Stimulated activated naive CD8-positive, alpha-beta T cell treated with anti-CD3 and anti-CD28 coated beads, Interleukin-15, amount 100 ng/mL, for 72 hours (primary cell): ENCODE data around the gene EPHB2.

ENCODE experiments used
- ATAC-seq: fragments of 150-1000 bp; cut with Tn5 transposase; 2 replicates; pipeline ENCODE4 v1.10.0; 2021; ENCODE audit warnings: mild to moderate bottlenecking, moderate library complexity
- DNase-seq, 2 donors: peaks; one replicate each; pipeline ENCODE4 v3.0.0; 2021 to 2022
- H3K27ac Mint-ChIP-seq, 2 donors: one replicate each; pipeline ENCODE4 v1.8.0; 2022; ENCODE audit warnings: mild to moderate bottlenecking in 2 of 2, mixed read lengths in 2 of 2, moderate library complexity in 2 of 2
- H3K27me3 Mint-ChIP-seq: one replicate; pipeline ENCODE4 v1.8.0; 2022; ENCODE audit warnings: mixed read lengths
- H3K4me1 Mint-ChIP-seq: one replicate; pipeline ENCODE4 v1.8.0; 2022; ENCODE audit warnings: mild to moderate bottlenecking, mixed read lengths
- H3K4me3 Mint-ChIP-seq, 2 donors: one replicate each; pipeline ENCODE4 v1.8.0; 2022; ENCODE audit warnings: mild to moderate bottlenecking in 2 of 2, mixed read lengths in 2 of 2, moderate library complexity in 1 of 2
- H3K9me3 Mint-ChIP-seq, 2 donors: one replicate each; pipeline ENCODE4 v1.8.0; 2022; ENCODE audit warnings: mixed read lengths in 2 of 2

The EPHB2 gene

DNA sequence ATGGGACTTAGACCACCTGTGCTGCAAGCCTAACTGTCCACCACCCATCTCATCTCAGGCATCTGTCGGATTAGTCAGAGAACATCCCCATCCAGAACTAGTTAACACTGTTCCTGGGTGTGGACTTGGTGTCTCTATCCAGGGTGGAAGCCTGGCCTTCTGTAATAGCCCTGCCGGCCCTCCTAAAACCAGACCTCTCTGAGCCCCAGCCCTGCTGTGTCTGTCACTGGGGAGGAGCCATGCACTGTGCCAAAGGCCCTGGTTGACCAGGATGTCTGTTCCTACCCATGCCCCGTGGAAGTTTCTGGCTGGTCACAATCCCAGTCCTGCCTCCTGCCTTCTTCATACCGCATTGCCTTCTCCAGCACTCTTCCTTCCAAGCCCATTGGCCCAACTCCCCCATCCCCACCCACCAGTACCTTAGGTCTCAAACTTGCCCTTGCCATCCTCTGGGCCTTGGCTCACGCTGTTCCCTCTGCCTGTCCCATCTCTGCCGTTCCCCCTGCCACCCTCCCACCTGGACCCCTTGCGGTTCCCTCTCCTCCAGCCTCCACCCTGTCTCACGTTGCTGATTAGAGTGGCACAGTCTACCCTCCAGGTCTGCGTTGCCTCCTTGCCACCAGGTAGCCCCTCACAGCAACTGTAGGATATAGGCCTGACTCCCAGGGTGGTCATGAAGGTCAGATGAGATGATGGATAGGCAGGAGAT is 105.6 kb downstream of the EPHB2 start:
- no peak overlapping the region for H3K27ac Mint-ChIP-seq
- H3K4me1 Mint-ChIP-seq: no peaks in the 10 kb centered on the region
- no peak overlapping the region for H3K4me3 Mint-ChIP-seq
- no peak for DNase-seq
- H3K27me3 Mint-ChIP-seq: peaks cover 9% of the 10 kb centered on the region
- H3K9me3 Mint-ChIP-seq: no peaks in the 10 kb centered on the region
- ATAC-seq: no peak

DNA sequence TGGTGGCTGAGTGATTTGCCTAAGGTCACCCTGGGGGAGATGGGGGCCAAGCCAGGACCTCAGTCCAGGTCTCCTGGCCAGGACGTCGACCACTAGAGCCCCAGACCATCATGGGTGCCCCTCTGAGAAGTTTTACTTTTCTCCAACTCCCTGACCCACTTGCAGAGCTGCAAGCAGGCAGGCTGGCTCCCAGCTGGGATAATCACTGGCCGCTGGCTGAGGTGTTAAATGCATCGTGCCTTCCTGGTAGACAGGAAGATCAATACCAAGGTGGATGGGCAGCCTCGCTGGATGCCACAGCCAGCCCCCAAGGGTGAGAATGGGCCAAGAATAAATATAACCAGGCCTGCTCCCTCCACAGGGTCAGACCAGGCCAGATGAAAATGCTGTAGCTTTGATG is 106.2 kb downstream of the EPHB2 start:
- H3K9me3 Mint-ChIP-seq: no peaks in the 10 kb centered on the region
- no peak for ATAC-seq
- H3K4me1 Mint-ChIP-seq: no peaks in the 10 kb centered on the region

DNA sequence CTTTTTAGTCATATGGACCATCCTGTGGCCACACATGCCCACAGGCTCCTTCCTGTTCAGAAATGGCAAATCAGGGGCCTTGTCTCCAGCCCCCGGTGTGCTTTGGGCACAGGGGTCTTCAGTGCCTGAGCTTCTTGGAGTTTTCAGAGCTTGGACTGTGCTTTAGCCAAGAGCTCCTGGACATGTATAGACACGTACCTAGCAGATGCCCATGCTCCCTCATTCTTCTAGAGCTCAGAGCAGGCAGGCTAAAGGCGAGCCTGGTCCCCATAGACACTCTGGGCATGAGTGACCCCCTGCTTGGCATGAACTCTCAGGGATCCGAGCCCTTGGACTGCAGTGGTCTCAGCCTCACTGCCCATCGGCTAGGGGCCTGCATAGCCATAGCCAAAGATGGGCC is 106.8 kb downstream of the EPHB2 start:
- Mint-ChIP-seq H3K4me1 (no peaks in the 10 kb centered on the region), H3K27me3 (peaks cover 9% of the 10 kb centered on the region), H3K4me3 (no peak overlapping the region), H3K9me3 (no peaks in the 10 kb centered on the region), H3K27ac (peak overlapping the region in 1 of 2 donors; percentile 77)
- no peak for DNase-seq
- ATAC-seq: no peak

More for the DNA sequence above, 106.2 kb downstream of the EPHB2 start:
- Mint-ChIP-seq H3K4me3 (no peak overlapping the region), H3K27ac (no peak overlapping the region), H3K27me3 (peaks cover 9% of the 10 kb centered on the region)
- DNase-seq: no peak

DNA sequence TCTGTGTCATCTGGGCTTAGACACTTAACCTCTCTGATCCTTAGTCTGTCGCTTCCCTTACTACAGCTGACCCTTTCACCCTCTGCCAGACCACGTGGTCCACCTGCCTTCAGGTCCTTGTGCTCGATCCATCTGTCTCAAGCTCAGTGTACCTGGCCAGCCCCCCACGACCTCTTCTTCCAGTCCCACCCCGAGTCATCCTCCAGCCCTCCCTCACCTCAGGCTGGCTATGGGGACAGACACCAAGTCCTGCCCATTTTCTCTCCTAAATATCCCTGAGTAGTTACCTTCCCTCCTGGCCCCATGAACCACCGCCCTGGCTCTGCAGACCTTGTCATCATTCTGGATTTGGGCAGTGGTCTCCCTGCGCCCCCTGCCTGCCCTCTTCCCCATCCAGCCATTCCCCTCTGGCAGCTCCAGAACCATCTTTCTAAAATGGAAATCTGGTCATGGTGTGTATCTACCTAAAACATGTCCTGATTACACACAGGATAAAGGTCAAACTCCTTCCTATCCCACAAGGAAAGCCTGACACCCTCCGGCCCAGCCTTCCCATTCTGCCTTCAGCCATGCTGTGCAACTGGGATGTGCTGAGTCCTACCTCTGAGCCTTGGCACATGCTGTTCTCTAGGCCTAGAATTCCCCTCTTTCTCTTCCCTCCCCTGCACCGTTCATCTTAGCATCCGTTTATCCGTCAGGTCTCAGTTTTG is 107.6 kb downstream of the EPHB2 start:
- DNase-seq (no peak), ATAC-seq (no peak)
- Mint-ChIP-seq H3K27me3 (peaks cover 9% of the 10 kb centered on the region), H3K27ac (peak overlapping the region; percentile 62 to 90), H3K9me3 (no peaks in the 10 kb centered on the region), H3K4me3 (no peak overlapping the region), H3K4me1 (no peaks in the 10 kb centered on the region)

DNA sequence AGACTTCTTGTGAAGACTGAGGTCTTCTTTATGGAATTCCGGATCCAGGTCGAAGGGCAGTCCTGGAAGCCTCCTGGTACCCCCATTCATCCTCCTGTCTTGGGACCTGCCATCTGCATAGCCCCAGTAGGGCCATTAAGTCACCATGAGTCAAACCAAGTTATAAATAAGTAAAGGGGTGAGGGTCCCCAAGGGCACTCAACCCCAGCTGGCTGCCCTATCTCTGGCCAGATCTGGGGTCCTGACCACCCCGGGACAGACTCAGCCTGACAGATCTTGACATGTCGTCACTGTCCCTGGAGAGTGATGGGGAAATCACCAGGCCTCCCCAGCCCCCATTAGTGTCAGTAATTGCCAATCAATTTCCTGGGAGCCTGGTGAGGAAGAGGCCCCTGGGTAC is 108.7 kb downstream of the EPHB2 start:
- H3K27ac Mint-ChIP-seq: peak overlapping the region in 1 of 2 donors; percentile 13
- no peaks in the 10 kb centered on the region for H3K9me3 Mint-ChIP-seq
- H3K4me1 Mint-ChIP-seq: no peaks in the 10 kb centered on the region

DNA sequence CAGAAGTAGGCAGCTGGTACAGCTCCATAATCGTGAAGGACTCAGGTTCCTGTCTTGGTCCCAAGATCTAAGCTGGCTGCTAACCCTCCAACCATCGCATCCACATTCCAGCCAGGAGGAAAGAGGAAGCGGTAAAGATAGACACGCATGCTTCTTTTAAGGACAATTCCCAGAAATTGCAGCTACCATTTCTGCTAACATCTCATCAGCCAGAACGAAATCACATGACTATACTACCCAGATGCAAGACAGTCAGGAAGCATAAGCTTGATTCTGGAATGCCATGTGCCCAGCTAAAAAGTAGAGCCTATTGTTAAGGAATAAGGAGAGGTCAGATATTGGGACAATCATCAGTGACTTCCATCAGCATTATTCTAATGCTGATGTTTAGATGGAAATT is 110.4 kb downstream of the EPHB2 start:
- Mint-ChIP-seq H3K4me3 (no peak overlapping the region), H3K4me1 (no peaks in the 10 kb centered on the region), H3K27ac (no peak overlapping the region), H3K27me3 (peaks cover 9% of the 10 kb centered on the region), H3K9me3 (no peaks in the 10 kb centered on the region)
- ATAC-seq (no peak), DNase-seq (no peak)

More for the DNA sequence above, 108.7 kb downstream of the EPHB2 start:
- ATAC-seq (no peak), DNase-seq (no peak)
- Mint-ChIP-seq H3K27me3 (peaks cover 9% of the 10 kb centered on the region), H3K4me3 (no peak overlapping the region)

DNA sequence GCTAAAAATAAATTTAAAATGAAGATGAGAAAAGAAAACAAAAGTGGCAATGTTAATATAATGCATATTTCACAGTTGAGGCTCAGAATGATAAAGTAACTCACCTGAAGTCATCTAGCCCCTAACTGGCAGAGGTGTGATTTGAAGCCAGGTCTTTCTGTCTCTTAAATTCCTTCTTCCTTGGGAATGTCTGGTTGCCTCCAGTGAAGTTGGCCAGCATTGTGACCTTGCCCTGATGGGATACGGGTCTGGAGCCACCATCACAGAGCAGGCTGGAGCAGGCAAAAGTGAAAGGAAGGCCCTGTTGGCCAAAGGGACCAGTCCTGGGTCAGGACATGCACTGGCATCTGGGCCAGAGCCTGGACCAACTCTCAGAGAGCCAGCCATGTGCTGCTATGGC is 111.7 kb downstream of the EPHB2 start:
- Mint-ChIP-seq H3K27me3 (peaks cover 9% of the 10 kb centered on the region), H3K9me3 (no peaks in the 10 kb centered on the region), H3K4me1 (no peaks in the 10 kb centered on the region), H3K27ac (no peak overlapping the region), H3K4me3 (no peak overlapping the region)
- DNase-seq: no peak
- ATAC-seq: no peak

DNA sequence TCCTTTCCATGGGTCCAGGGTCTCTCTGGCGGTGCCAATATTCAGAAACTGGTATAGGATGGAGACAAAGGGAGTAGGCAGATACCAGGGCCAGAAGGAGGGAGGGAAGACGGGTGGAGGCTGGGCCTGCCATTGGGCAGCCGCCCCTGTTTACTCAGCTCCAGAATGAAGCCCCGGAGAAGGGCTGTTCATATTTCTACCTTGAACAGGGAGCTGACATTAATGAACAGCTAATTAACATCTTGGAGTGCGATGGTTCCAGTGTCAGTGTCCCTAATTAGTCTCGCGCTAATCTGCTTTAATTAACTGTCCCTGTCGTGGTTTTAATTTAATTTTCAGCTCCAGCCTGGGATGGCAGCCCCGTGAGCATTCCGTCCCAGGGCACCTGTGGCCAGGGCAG is 113.8 kb downstream of the EPHB2 start:
- H3K27ac Mint-ChIP-seq: no peak overlapping the region
- H3K9me3 Mint-ChIP-seq: no peaks in the 10 kb centered on the region
- DNase-seq: no peak
- no peaks in the 10 kb centered on the region for H3K4me1 Mint-ChIP-seq
- ATAC-seq: no peak
- H3K4me3 Mint-ChIP-seq: no peak overlapping the region
- no peaks in the 10 kb centered on the region for H3K27me3 Mint-ChIP-seq

DNA sequence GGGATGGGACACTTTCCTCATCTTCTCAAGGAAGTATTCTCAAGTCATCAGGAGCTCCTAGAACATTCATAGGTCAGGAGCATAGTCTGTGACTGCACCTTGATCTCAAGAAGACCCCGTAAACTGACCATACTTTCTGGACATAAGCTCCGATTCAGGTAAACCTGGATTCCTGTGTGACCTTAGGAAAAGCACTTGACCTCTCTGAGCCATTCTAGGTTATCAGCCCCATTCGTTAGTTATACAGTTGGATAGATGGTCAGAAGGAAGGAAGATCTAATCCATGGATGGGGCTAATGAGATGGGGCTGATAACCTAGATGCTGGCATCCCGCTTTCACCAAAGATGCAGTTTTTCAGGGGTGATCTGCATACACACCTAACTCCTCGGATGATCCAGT is 114.3 kb downstream of the EPHB2 start:
- Mint-ChIP-seq H3K9me3 (no peaks in the 10 kb centered on the region), H3K4me3 (no peak overlapping the region), H3K27ac (no peak overlapping the region), H3K4me1 (no peaks in the 10 kb centered on the region), H3K27me3 (no peaks in the 10 kb centered on the region)
- DNase-seq: no peak
- ATAC-seq: no peak

DNA sequence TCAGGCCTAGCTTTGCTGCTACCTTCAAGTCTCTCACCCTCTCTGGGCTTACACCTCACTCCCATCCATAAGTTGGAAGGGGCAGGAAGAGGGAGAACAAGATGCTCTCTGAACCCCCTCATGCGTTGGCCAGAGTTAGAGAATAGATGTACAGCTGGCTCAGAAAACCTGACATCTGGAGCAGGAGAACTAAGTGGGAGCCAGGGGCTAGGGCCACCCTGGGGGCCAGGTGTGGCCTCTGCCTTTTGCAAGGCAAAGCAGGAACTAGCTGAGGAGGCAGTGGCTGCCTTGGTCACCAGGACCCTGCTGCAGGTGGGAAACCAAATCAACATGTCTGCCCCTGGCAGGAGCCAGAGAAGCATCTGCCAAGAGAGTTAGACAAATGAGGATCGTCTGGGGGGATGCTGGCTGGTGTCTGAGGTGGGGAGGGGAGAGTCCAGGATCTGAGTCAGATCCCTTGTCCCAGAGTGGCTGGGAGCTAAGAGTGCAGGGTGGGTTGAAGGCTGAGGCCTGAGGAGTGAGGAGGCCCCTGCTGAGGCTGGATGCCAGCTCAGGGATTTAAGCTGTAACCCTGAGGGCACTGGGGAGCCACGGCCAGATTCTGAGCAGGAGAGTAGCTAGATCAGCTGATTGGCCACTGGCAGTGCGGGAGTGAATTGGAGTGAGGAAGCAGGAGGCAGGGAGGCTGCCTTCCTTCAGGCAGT is 115.0 kb downstream of the EPHB2 start:
- Mint-ChIP-seq H3K4me1 (no peaks in the 10 kb centered on the region), H3K27ac (no peak overlapping the region), H3K27me3 (peaks cover 1% of the 10 kb centered on the region), H3K4me3 (no peak overlapping the region), H3K9me3 (no peaks in the 10 kb centered on the region)
- DNase-seq (no peak), ATAC-seq (no peak)

DNA sequence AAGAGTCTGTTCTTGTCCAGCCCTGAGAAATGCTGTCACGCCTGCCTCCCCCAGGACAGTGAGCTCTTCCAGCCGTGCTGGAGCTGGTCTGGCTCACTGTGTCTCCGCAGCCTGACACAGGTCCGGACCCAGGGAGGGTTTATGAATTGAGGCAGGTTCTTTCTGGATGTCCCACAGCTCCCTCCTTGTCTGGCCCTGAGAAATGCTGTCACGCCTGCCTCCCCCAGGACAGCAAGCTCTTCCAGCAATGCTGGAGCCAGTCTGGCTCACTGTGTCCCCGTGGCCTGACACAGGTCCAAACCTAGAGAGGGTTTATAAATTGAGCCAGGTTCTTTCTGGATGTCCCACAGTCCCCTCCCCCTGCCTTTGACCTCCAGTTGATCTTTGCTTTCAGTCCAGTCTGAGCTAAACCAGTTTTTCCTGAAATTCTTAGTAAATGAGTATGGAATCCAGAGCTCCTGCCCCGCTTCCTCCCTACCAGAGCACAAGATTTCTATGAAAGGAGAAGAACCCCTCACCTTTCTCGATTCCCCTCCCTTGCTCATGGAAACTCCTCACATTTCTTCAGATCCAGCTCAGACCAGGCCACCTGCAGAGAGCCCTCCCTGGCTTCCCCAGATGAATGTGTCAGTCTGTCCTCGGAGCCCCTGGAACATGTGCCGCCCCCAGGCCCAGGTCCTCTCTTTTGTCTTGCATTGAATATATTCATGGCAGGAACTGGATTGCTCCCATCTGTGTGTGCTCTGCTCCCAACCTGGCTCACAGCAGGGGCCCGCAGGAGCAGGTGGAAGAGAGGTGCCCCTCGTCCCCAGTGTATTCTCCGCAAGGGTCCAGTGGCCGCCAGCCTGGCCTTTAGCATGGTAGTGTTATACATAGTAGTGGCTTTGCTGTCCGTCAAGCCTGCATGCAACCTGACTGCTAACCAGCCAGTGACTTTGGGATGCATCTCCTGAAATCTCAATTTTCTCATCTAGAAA is 116.3 kb downstream of the EPHB2 start:
- no peaks in the 10 kb centered on the region for H3K4me1 Mint-ChIP-seq
- no peak for ATAC-seq
- no peaks in the 10 kb centered on the region for H3K9me3 Mint-ChIP-seq
- no peak for DNase-seq
- H3K27ac Mint-ChIP-seq: no peak overlapping the region
- H3K27me3 Mint-ChIP-seq: peaks cover 10% of the 10 kb centered on the region
- no peak overlapping the region for H3K4me3 Mint-ChIP-seq

DNA sequence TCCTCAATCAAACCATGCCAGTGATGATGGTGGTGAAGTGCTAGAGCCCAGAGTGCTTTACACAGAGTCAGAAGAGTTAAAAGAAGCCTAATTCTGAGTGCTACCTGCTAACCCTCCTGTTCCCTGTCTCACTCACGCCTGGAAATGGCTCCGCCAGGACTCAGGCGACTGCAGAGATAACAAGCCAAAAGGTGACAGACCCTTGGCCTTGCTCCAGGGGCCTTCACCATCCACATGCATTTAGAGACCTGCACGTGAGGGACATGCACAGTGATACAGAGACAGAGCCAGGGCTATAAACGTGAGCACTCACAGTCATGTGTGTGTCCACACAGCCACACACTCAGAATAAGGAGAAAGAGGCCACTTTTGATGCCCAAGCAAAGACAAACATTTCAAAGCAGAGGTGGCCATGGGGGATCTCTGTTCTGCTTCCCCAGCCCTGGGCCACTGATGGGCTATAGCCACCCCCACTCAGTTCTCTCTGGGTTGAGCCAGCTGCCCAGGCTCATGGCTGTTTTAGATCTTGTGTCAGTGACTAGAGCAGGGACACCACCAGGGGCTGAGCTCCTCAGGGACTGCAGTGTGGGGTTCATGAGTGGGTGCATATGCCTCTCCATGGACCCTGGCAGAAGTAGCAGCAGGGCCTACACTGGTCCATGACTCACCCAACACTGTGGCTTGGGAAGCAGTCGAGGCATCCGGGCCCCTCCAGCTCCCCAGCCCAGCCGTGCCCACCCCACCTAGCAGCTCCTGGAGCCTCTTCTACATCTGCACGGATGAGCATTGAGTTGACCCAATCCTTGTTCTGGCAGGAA is 117.2 kb downstream of the EPHB2 start:
- H3K4me3 Mint-ChIP-seq: no peak overlapping the region
- peaks cover 10% of the 10 kb centered on the region for H3K27me3 Mint-ChIP-seq
- no peak overlapping the region for H3K27ac Mint-ChIP-seq
- no peak for DNase-seq
- no peaks in the 10 kb centered on the region for H3K4me1 Mint-ChIP-seq
- no peak for ATAC-seq
- H3K9me3 Mint-ChIP-seq: no peaks in the 10 kb centered on the region

DNA sequence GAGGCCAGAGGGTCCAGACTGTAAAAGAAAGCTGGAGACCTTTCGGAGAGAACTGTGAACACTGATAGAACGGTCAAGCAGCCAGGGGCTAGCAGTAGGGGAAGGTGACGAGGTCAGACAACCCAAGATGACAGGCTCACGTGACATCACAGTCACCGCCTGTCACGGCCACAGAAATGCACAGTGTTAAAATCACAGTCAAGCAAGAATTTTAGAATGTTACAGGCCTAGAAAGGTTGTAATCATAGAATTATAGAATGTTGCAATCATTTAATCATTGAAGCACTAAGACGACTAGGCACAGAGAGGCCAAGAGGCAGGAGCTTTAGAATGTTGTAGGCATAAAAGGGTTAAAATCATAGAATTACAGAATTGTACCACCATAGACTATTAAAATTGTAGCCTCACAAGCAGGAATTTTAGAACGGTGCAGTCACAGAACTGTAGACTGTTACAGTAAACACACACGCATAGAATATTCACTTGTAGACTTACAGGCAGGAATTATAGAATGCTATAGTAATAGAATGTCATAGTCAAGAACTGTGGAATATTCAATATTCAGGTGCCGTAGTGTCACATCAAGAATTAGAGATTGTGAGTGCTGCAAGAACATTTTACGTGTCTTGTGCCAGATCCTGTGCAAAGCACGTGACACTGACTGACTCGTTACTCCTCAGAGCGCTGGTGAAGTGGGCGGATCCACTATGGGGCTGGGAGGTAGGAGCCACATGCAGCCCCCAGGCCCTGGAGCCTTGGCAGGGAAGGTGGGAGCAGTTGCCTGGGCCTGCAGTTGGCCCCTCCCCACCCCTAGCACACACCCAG is 118.1 kb downstream of the EPHB2 start:
- Mint-ChIP-seq H3K27me3 (peaks cover 10% of the 10 kb centered on the region), H3K9me3 (no peaks in the 10 kb centered on the region), H3K27ac (no peak overlapping the region), H3K4me3 (no peak overlapping the region), H3K4me1 (no peaks in the 10 kb centered on the region)
- no peak for ATAC-seq
- no peak for DNase-seq
